Activated T-helper 9 cell treated with anti-CD3 and anti-CD28 coated beads, Interleukin-2, amount 50 U/mL, for 16 hours (primary cell): ENCODE measurements around the gene HMOX1.

Experiments used
- DNase-seq: peaks from one replicate; pipeline ENCODE4 v3.0.0-alpha.2; 2020; ENCODE audit warnings: low read depth

Gene HMOX1, protein sequence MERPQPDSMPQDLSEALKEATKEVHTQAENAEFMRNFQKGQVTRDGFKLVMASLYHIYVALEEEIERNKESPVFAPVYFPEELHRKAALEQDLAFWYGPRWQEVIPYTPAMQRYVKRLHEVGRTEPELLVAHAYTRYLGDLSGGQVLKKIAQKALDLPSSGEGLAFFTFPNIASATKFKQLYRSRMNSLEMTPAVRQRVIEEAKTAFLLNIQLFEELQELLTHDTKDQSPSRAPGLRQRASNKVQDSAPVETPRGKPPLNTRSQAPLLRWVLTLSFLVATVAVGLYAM

DNA sequence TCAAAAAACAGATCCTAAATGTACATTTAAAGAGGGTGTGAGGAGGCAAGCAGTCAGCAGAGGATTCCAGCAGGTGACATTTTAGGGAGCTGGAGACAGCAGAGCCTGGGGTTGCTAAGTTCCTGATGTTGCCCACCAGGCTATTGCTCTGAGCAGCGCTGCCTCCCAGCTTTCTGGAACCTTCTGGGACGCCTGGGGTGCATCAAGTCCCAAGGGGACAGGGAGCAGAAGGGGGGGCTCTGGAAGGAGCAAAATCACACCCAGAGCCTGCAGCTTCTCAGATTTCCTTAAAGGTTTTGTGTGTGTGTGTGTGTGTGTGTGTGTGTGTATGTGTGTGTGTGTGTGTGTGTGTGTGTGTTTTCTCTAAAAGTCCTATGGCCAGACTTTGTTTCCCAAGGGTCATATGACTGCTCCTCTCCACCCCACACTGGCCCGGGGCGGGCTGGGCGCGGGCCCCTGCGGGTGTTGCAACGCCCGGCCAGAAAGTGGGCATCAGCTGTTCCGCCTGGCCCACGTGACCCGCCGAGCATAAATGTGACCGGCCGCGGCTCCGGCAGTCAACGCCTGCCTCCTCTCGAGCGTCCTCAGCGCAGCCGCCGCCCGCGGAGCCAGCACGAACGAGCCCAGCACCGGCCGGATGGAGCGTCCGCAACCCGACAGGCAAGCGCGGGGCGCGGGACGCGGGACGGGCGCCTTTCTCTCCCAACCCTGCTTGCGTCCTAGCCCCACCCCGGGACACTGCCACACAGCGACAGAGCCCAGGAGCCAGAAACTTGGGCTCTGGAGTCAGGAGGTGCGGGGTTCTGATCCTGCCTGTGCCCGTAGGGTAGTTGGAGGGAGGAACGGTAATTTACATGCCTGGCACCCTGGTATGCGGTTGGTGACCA lies at the start of gene HMOX1:
HMOX1 (plus strand) TSS at position 560 of the 887 bp plus-strand sequence; CDS start at position 638, 78 bp downstream.
- DNase-seq: peak; percentile 19

- DNase-seq: no peak
These were observed 48.6 kb upstream of the HMOX1 start for GRCh38 chr22:35332278-35332677.

DNA sequence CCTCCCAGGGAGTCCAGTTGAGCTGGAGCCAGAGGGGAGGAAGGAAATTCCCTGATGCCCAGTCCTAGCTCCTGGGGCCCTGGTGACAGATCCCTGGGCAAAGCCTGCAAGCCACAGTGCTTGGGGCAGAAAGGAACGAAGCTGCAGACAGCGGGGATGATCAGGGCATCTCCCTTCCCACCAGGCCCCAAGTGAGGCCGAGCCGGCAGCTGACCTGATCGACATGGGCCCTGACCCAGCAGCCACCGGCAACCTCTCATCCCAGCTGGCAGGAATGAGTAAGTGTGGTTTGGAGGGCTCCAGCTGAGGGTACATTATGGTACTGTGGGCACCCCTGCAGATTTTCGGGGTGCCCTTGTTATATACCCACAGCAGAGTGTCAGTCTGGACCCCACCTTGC lies 47.7 kb upstream of the HMOX1 start:
- DNase-seq: no peak

DNA sequence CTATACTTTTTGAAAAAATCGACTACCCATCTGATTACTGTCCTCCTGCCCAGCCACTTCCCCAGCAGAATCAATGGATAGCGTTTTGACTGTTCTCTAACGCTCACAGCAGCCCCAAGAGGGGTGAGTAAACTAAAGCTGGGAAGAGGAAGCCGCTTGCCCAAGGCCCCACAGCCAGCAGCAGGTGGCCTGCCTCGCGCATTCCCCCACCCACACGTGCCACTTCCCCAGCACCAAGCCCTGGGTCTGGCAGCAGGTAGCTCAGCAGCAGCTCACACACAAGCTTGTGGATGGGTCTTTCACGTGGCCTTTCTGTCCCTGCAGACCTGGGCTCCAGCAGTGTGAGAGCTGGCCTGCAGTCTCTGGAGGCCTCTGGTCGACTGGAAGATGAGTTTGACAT lies 46.9 kb upstream of the HMOX1 start:
- DNase-seq: no peak

- DNase-seq: no peak
These were observed 45.4 kb upstream of the HMOX1 start for GRCh38 chr22:35335468-35335867.

DNA sequence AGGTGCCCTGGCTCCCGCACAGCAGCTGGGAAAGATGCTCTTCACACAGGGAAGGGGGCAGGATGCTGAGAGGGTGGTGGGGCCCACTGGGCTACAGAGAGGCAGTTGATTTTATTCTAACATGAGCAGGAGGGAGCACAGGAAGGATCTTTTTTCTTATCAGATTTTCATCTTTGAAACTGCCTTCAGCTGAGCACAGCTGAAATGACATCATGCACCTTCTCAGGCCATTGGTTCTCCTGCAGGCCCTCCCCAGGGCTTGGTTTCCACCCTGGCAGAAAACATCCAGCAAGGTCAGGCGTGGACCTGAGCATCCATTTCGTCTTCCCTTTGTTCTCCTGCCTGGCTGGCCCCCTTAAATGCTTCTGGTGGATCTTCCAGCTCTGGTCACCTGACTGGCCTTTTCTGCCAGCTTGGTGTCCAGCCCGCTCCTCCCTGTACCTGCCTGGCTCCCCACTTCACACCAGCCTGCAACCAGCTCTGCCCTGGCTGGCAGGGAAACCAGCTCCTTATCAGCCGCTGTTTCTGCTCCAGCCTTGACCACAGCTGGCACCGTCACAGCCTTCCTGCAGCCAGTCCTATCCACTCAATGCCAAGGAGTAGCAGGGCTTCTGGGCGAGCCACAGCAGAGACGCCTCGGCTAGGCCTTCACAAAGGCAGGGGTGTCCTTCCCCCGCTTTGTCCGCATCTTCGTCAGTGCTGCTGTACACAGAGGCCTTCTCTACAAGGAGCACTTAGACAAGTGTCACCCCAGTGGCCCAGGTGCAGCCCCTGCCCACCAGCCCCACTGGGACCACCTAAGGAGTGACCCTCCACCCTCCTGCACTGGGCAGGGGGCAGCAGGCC lies 44.7 kb upstream of the HMOX1 start:
- DNase-seq: no peak

GRCh38 chr22:35337932-35338331 lies 43.0 kb upstream of the HMOX1 start:
- DNase-seq: no peak

DNA sequence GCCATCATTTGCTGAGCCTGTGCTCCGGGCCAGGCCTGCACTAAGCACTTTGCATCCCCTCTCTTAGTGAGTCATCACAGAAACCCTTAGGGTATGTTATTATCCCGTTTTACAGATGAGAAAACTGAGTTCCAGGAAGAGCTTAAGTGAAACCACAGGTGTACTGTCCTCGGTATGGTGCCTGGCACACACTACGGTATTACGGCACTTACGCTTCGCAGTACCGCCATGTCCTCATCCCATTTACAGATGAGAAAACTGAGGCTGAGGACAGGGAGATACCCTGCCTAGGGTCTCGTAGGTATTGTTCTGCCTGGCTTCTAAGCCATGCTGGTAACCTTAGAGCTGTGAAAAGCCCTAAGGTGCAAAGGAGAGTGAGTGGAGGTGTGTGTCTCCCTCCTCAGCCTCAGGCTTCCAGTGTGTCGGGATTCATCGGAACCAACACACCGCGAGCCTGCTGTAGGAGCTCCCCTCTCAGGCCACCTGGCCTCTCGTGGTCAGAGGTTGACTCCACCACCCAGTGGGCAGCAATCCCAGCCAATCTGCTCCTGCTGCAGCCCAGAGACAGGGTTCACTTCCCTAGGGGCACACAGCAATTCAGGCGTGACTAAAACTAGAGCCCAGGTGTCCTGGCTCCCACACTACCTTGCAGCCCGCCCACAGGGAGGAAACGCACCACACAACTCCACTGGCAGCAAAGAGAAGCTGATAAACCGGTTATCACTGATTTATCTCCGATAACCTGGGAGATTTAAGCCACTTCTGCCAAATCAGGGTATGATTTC lies 39.6 kb upstream of the HMOX1 start:
- DNase-seq: no peak

DNA sequence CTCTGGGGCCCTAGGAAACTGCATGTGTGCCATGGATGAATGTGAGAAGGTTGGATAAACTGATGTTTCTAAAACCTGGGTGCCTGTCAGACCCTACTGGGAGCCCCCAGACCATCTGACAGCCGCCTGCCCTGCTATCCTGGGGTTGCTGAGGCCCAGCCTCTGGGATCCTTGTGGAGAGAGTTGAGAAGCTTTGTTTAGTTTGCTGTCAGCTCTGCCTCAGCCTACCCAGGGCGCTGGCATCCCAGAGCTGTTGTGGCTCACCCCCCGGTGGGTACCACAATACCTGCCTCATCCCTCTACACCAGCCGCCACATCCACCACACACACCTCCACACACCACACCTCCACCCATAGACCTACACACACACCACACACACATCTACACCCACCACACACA lies 38.5 kb upstream of the HMOX1 start:
- no peak for DNase-seq

DNA sequence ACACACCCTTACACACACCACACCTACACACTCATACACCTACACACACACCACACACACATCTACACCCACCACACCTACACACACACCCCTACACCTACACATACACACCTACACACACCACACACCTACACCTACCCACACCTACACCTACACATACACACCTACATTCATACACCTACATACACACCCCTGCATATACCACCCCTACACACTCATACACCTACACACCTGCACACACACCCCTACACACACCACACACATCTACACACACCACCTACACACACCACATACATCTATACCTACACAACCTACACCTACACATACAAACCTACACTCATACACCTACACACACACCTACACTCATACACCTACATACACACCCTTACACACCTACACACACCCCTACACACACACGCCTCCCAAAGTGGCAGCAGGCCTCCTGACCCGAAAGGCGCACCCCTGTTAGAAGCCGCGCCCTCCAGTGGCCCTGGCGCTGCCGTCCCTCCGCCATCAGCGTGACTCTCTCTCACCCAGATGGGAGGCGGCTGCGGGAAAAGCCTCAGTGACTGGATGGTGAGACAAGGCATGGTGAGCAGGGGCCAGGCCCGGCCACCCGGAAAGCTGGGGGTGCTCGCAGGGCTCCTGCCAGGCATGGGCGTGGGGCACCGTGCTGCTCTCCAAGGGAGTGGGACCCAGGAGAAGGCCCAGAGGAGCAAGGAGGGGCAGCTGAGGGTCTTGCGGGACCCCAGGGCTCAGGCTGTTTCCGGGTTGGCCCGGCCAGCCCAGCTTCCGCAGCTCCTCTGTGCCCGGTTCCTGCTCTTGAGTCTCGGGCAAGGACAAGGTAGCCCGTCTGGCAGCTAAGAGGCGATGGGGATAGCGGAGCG lies 37.0 kb upstream of the HMOX1 start:
- DNase-seq: no peak

DNA sequence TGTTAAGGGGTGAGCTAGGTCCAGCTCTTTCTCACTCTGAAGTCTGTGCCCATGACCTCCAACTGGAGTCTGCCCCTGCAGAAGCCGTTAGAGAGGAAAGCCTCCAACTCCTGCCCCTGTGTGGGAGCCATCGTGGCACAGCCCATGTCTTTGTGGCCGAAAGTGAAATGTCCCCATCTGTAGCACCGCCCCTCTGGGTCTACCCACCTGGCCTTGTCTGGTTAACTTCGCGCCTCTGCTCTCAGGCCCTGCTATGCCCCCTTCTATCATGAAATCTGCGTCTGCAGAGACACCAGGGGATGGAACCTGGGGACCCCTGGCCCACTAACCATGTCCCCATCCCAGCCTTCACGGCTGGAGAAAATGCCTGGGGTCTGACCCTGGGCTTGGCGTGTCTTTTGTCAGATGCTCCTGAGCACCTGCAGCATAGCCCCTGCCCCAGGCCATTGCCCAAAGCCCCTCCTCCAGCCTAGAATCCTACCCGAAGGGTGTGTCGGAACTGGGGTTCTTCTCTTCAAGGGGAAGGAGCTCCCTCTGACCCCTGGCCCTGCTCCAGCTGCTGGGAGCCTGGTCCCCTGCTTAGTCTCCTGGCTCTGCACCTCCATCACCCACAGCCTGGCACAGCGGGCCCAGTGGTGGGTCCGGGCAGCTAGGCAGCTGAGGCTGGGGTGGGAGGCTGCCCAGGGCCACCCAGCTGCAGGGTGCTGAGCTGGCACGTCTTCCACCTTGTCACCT lies 35.8 kb upstream of the HMOX1 start:
- no peak for DNase-seq

- no peak for DNase-seq
These were observed 34.9 kb upstream of the HMOX1 start for GRCh38 chr22:35345808-35346505.

- no peak for DNase-seq
These were observed 34.2 kb upstream of the HMOX1 start for GRCh38 chr22:35346596-35347220.

DNA sequence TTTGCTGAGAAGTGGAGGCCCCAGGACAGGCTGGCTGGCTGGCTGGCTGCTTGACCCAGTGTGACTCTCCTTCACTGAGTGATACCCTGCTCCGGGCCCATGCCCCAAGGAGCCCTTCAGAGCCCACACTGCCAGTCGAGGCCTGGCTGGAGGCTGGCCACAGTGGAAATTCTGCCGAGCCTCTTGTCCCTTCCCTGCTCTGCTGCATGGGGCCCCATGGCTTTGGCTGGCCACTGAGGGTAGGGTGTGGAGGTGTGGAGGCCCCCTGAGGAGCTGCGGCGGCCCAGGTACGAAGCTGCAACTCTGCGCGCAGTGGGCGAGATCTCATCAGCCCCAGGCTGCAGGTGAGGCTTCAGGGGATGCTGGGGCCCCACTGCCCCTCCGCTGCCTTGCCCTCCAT lies 33.4 kb upstream of the HMOX1 start:
- no peak for DNase-seq

DNA sequence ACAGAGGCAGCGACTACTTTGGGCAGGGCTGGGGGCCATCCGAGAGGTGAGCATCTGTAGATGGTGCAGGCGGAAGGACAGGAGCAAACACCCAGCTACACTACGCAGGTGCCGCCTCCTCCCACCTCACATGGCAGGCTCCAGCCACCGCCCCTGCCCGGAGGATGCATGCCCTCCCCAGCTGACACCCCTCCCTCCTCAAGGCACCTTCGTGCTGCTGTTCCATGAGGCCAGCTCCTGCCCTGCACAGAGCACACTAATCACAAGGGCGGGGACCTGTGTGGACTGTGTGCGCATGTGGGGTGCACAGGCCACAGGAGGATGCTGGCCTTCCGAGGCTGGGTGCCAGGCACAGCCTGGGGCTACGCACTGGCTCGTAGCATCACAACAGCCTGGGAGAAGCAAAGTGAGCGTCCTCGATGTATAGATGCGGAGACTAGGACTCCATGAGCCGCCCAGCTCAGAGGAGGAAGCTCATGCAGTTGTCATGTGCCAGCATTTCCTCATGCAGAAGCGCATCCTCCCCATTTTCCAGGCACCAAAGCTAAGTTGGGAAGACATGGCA lies 32.8 kb upstream of the HMOX1 start:
- DNase-seq: no peak

DNA sequence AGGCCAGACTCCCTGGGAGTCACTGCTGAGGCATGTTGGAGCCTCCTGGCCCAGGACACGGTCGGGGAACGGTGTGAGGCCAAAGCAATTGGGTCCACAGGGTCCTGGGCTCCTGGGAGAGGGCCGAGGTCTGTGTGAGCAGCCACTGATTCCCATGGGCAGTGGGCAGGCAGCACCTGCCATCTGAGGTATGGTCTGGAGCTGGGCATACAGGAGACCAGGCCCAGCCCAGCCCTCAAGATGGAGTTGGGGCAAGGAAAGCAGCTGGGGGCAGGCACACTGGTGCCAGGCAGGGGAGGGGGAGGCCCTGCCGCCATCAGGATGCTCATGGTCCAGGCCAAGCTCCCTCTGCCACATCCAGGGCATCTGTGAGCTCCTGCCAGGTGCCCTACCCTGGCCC lies 32.2 kb upstream of the HMOX1 start:
- DNase-seq: no peak

DNA sequence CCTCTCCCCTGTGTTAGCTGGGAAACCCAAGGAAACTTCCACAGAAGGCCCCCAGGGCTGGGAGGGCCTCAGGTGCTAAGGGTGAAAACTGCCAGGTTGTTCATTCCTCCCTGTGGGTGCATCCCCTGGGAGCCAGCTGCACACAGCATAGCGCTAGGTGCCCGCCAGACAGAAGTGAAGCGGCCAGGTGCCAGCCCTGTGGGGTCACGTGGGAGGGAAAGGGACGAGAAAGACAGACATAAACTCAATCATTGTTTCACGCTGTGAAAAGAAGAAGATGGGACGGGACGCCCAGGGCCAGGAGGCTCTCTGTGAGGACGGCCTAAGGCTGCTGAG lies 31.6 kb upstream of the HMOX1 start:
- no peak for DNase-seq

- DNase-seq: no peak
These were observed 31.0 kb upstream of the HMOX1 start for GRCh38 chr22:35349704-35350538.
